Keratinocyte (primary cell): ENCODE results near the gene CXCL14. TPM values are rescaled to one million over a fixed set of nuclear protein-coding genes. Genes with fewer than 3 reads are reported as not detected.

Experiments used
- DNase-seq: peaks from one replicate; pipeline ENCODE4 v3.0.0-alpha.2; 2011; ENCODE audit warnings: low read depth, missing footprints, low spot score
- FAIRE-seq: peaks from 2 replicates; lab custom pipeline; 2011; peaks lifted over from hg19 to GRCh38; lab: Jason Lieb, UNC
- H2AFZ ChIP-seq: 2 replicates; pipeline ENCODE4 v1.6.0; 2012; ENCODE audit warnings: low read length, control low read depth, inconsistent platforms; ENCODE audit not compliant: control insufficient read depth
- H3K27ac ChIP-seq: 2 replicates; pipeline ENCODE4 v1.5.1; 2011; ENCODE audit warnings: low read length; ENCODE audit not compliant: control insufficient read depth, insufficient read depth
- H3K27me3 ChIP-seq: 3 replicates; pipeline ENCODE4 v1.6.0; 2011; ENCODE audit warnings: low read length; ENCODE audit not compliant: control insufficient read depth, insufficient read depth; ENCODE audit errors: extremely low read depth
- H3K36me3 ChIP-seq, 2 experiments: 2 replicates in 1 of 2; 3 replicates in 1 of 2; pipeline ENCODE4 v1.5.1; 2011; ENCODE audit warnings: low read length in 2 of 2, mild to moderate bottlenecking in 1 of 2; ENCODE audit not compliant: control insufficient read depth in 2 of 2, insufficient read depth in 2 of 2; ENCODE audit errors: extremely low read depth in 1 of 2
- H3K4me1 ChIP-seq: 3 replicates; pipeline ENCODE4 v1.5.1; 2011; ENCODE audit warnings: low read length; ENCODE audit not compliant: control insufficient read depth, insufficient read depth; ENCODE audit errors: extremely low read depth
- H3K4me2 ChIP-seq: 3 replicates; pipeline ENCODE4 v1.6.0; 2011; ENCODE audit warnings: low read depth, low read length; ENCODE audit not compliant: control insufficient read depth, insufficient read depth; ENCODE audit errors: extremely low read depth
- H3K4me3 ChIP-seq, 3 experiments: fragments of 200-600 bp in 1 of 3; sonication (generic) in 1 of 3; 2 replicates in 2 of 3; 3 replicates in 1 of 3; pipeline ENCODE4 v1.5.1; 2011 to 2016; ENCODE audit warnings: low read length in 3 of 3, mild to moderate bottlenecking in 3 of 3, control low read depth in 2 of 3, inconsistent platforms in 1 of 3, low read depth in 1 of 3, mixed read lengths in 1 of 3, mixed run types in 1 of 3, moderate library complexity in 1 of 3; ENCODE audit not compliant: control insufficient read depth in 2 of 3, insufficient read depth in 2 of 3; ENCODE audit errors: extremely low read depth in 1 of 3
- H3K79me2 ChIP-seq: 2 replicates; pipeline ENCODE4 v1.6.0; 2012; ENCODE audit warnings: low read length; ENCODE audit not compliant: control insufficient read depth, insufficient read depth
- H3K9ac ChIP-seq: 3 replicates; pipeline ENCODE4 v1.6.0; 2011; ENCODE audit warnings: low read length; ENCODE audit not compliant: control insufficient read depth, insufficient read depth; ENCODE audit errors: extremely low read depth
- H3K9me1 ChIP-seq: 3 replicates; pipeline ENCODE4 v1.6.0; 2011; ENCODE audit warnings: low read length; ENCODE audit not compliant: control insufficient read depth, insufficient read depth; ENCODE audit errors: extremely low read depth
- H3K9me3 ChIP-seq: 2 replicates; pipeline ENCODE4 v1.5.1; 2012; ENCODE audit warnings: low read depth, low read length; ENCODE audit not compliant: control insufficient read depth
- H4K20me1 ChIP-seq: 3 replicates; pipeline ENCODE4 v1.6.0; 2011; ENCODE audit warnings: low read length; ENCODE audit not compliant: control insufficient read depth, insufficient read depth; ENCODE audit errors: extremely low read depth
- CTCF ChIP-seq, 3 experiments: IDR thresholded peaks in 1 of 3; conservative IDR thresholded peaks in 1 of 3; optimal IDR thresholded peaks in 1 of 3; 2 replicates in 2 of 3; 3 replicates in 1 of 3; pipeline versions ENCODE3 to v1.5.1; 2011; ENCODE audit warnings: low read length in 3 of 3, mild to moderate bottlenecking in 3 of 3, moderate library complexity in 2 of 3, control low read depth in 1 of 3, inconsistent platforms in 1 of 3; ENCODE audit not compliant: insufficient read depth in 2 of 3; ENCODE audit errors: extremely low read depth in 1 of 3
- EZH2 ChIP-seq: IDR thresholded peaks from one replicate; pipeline ENCODE4 v1.6.1; 2012; ENCODE audit warnings: inconsistent platforms, mild to moderate bottlenecking, low read length, moderate library complexity
- dilution Hi-C: fragments of 300-500 bp; cut with MboI; formaldehyde crosslinking; loops from one replicate; pipeline ENCODE4 v1.7.0; 2020; ENCODE audit warnings: low sequenced_read_pairs; ENCODE audit not compliant: extremely low pct_ligation_motif_present
- polyA plus RNA-seq, 5 experiments: library from polyadenylated mRNA; depleted of rRNA in 3 of 5; stranded (reverse) in 3 of 5; stranded (forward) in 1 of 5; unstranded in 1 of 5; fragments of >200 nt; gene quantifications; 1 replicate in 1 of 5; 2 replicates in 3 of 5; 3 replicates in 1 of 5; pipeline versions ENCODE4 v1.2.1 to v1.2.3, GENCODE V29; 2011 to 2012; ENCODE audit warnings: missing spikeins in 2 of 5, low read depth in 1 of 5, low replicate concordance in 1 of 5

The CXCL14 gene
- polyA plus RNA-seq, 1 donor (not counting 4 experiments of a cell fraction or from before 2014, with no cell fraction given): 124 TPM

DNA sequence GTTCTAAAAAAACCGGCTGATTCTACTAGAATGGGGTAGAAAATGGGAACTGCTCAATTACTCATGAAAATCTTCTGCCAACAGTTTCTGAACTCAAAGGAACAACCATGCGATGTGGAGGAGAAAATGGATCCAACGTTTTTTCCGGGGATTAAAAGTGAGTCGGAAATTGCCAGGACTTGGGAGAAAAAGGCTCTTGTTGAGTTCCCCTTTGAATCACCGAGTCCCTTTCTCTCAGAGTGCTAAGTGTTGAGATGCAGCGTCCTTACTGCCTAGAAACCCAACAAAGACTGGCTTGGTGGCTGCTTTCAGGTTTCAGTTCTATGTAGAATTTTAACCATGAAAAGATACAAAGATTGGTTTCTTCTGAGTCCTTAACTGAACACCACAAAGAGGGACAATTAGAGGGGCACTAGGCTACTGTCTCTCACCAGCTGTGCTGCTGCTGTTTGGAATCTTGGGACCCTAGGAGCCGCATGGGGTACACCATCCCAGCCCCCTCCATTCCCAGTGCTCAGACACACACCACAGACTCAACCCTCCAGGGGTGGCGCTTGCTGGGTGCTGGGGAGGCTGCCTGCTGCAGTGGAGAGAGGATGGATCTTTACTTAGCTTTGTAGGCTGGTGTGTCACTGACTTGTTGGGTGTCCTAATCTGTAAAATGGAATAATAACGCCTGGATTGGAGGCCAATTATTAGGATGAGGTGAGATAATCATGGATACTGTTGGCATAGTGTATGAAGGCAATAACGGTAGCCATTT, 21.5 kb downstream of the CXCL14 start:
- FAIRE-seq: no peak
- H3K4me1 ChIP-seq: peaks cover 4% of the 10 kb centered on the region
- no peak overlapping the region for H3K9ac ChIP-seq
- TF ChIP-seq EZH2 (no peak), CTCF (optimal IDR thresholded peaks at IDR 0.05 in 1 of 3, IDR thresholded peaks at IDR 0.05 in 1 of 3, conservative IDR thresholded peaks at IDR 0.05 in 1 of 3; ENCODE audit: extremely low read depth in 1 of 3, insufficient read depth in 2 of 3, low read length in 3 of 3) (no peak)
- no peak overlapping the region for H2AFZ ChIP-seq
- no peaks in the 10 kb centered on the region for H3K79me2 ChIP-seq
- dilution Hi-C loops: loop anchor here (10.0 kb wide), 1 partner anchor 278 kb away; the partner anchor contains the start of gene SLC25A48
- no peak for DNase-seq
- no peaks in the 10 kb centered on the region for H3K9me1 ChIP-seq
- no peak overlapping the region for H3K4me3 ChIP-seq
- no peak overlapping the region for H3K4me2 ChIP-seq
- no peaks in the 10 kb centered on the region for H4K20me1 ChIP-seq
- H3K9me3 ChIP-seq: no peaks in the 10 kb centered on the region
- no peak overlapping the region for H3K27ac ChIP-seq
- H3K36me3 ChIP-seq: no peaks in the 10 kb centered on the region
- H3K27me3 ChIP-seq: peaks cover 9% of the 10 kb centered on the region

- H3K79me2 ChIP-seq: no peaks in the 10 kb centered on the region
- peaks cover 9% of the 10 kb centered on the region for H3K27me3 ChIP-seq
- H3K4me1 ChIP-seq: peaks cover 4% of the 10 kb centered on the region
- H3K9me1 ChIP-seq: no peaks in the 10 kb centered on the region
- DNase-seq (no peak), FAIRE-seq (no peak)
- no peak overlapping the region for H3K4me3 ChIP-seq
- H2AFZ ChIP-seq: no peak overlapping the region
- no peaks in the 10 kb centered on the region for H3K36me3 ChIP-seq
- no peak for TF ChIP-seq CTCF (optimal IDR thresholded peaks at IDR 0.05 in 1 of 3, IDR thresholded peaks at IDR 0.05 in 1 of 3, conservative IDR thresholded peaks at IDR 0.05 in 1 of 3; ENCODE audit: extremely low read depth in 1 of 3, insufficient read depth in 2 of 3, low read length in 3 of 3)
- TF ChIP-seq EZH2: no peak
- no peak overlapping the region for H3K9ac ChIP-seq
- H3K9me3 ChIP-seq: no peaks in the 10 kb centered on the region
- no peaks in the 10 kb centered on the region for H4K20me1 ChIP-seq
- H3K4me2 ChIP-seq: no peak overlapping the region
- H3K27ac ChIP-seq: no peak overlapping the region
- dilution Hi-C loops: loop anchor here (10.0 kb wide), 1 partner anchor 278 kb away; the partner anchor contains the start of gene SLC25A48
These were observed 22.2 kb downstream of the CXCL14 start for GRCh38 chr5:135556620-135557019.
